K562 (cell line): Measurements from ENCODE around the gene CLP1. TPM values are rescaled to one million over a fixed set of nuclear protein-coding genes. Genes with fewer than 3 reads are reported as not detected.

Experiments used
- ATAC-seq: fragments of 200-7000 bp; cut with Tn5 transposase; 3 replicates; pipeline ENCODE4 v1.9.1; 2020; ENCODE audit warnings: moderate library complexity
- BruUV-seq: library from RNA; stranded (reverse); fragments of 400-500 nt; replicated peaks from 2 replicates; lab custom pipeline; 2021; lab: Mats Ljungman, UMichigan
- CTCF ChIA-PET: fragments of 300-600 bp; formaldehyde crosslinking; extraction: SDS; loops from one replicate; lab custom pipeline; 2021; ENCODE audit warnings: low intra/inter-chr PET ratio; lab: Yijun Ruan, JAX
- POLR2A ChIA-PET: fragments of 300-600, 350-650 bp; sonication (Branson Sonifier 250); formaldehyde crosslinking; extraction: SDS; loops from one replicate; lab custom pipeline; 2021; ENCODE audit warnings: antibody characterized with exemption, inconsistent platforms; lab: Yijun Ruan, JAX
- DNase-seq, 4 experiments: peaks; one replicate each; pipeline versions ENCODE4 v3.0.0 to v3.0.0-alpha.2; 2011 to 2018; ENCODE audit warnings: low spot score in 3 of 4, mixed read lengths in 3 of 4; ENCODE audit errors: extremely low read depth in 1 of 4
- FAIRE-seq: peaks from 2 replicates; lab custom pipeline; 2011; peaks lifted over from hg19 to GRCh38; lab: Jason Lieb, UNC
- H2AFZ ChIP-seq: 2 replicates; pipeline ENCODE4 v1.6.0; 2011; ENCODE audit warnings: low read depth, low read length, control low read depth, inconsistent platforms
- H3K27ac ChIP-seq: fragments of 200-600 bp; 3 replicates; pipeline ENCODE4 v1.8.0; 2011; ENCODE audit warnings: low read depth, mild to moderate bottlenecking, control low read depth, inconsistent platforms, low read length, moderate library complexity, mixed read lengths; ENCODE audit errors: extremely low read depth
- H3K27me3 ChIP-seq, 2 experiments: fragments of 300-600 bp in 1 of 2; 2 replicates in 1 of 2; 3 replicates in 1 of 2; pipeline versions ENCODE4 v1.6.0 to v1.8.0; 2011; ENCODE audit warnings: inconsistent platforms in 2 of 2, low read length in 2 of 2, mild to moderate bottlenecking in 1 of 2, mixed read lengths in 1 of 2, moderate library complexity in 1 of 2; ENCODE audit not compliant: control insufficient read depth in 2 of 2, insufficient read depth in 2 of 2
- H3K36me3 ChIP-seq: fragments of 300-600 bp; 3 replicates; pipeline ENCODE4 v1.8.0; 2011; ENCODE audit warnings: mild to moderate bottlenecking, low read length, inconsistent platforms; ENCODE audit not compliant: control insufficient read depth, insufficient read depth
- H3K4me1 ChIP-seq, 2 experiments: fragments of 200-600 bp in 1 of 2; replicated peaks in 1 of 2; 2 replicates in 1 of 2; 3 replicates in 1 of 2; pipeline versions ENCODE4 v1.5.1 to v1.8.0; 2011; ENCODE audit warnings: inconsistent platforms in 2 of 2, low read length in 2 of 2, mild to moderate bottlenecking in 1 of 2, mixed read lengths in 1 of 2, moderate library complexity in 1 of 2; ENCODE audit not compliant: control insufficient read depth in 2 of 2, insufficient read depth in 2 of 2
- H3K4me2 ChIP-seq: 2 replicates; pipeline ENCODE4 v1.6.1; 2011; ENCODE audit warnings: low read length, control low read depth, inconsistent platforms, mixed read lengths; ENCODE audit not compliant: insufficient read depth
- H3K4me3 ChIP-seq: fragments of 200-600 bp; sonication (generic), shearing (Covaris generic); 2 replicates; pipeline ENCODE4 v1.5.1; 2016; ENCODE audit warnings: control low read depth, inconsistent platforms
- H3K79me2 ChIP-seq: fragments of 200-600 bp; 3 replicates; pipeline ENCODE4 v1.8.0; 2011; ENCODE audit warnings: low read length, inconsistent platforms; ENCODE audit not compliant: control insufficient read depth, insufficient read depth
- H3K9ac ChIP-seq, 2 experiments: 2 replicates each; pipeline versions ENCODE4 v1.6.0 to v1.6.1; 2011; ENCODE audit warnings: low read depth in 2 of 2, low read length in 2 of 2, control low read depth in 1 of 2, inconsistent platforms in 1 of 2, mild to moderate bottlenecking in 1 of 2, mixed read lengths in 1 of 2; ENCODE audit not compliant: insufficient read depth in 1 of 2
- H3K9me1 ChIP-seq: one replicate; pipeline ENCODE4 v1.6.0; 2011; ENCODE audit warnings: inconsistent platforms, mild to moderate bottlenecking, low read length, moderate library complexity; ENCODE audit not compliant: control insufficient read depth, insufficient read depth
- H3K9me3 ChIP-seq: replicated peaks from 2 replicates; pipeline ENCODE4 v1.5.1; 2011; ENCODE audit warnings: low read depth, low read length, inconsistent platforms; ENCODE audit not compliant: control insufficient read depth, insufficient read depth
- H4K20me1 ChIP-seq: replicated peaks from 2 replicates; pipeline ENCODE4 v1.6.1; 2011; ENCODE audit warnings: low read length, inconsistent platforms, mixed read lengths; ENCODE audit not compliant: control insufficient read depth, insufficient read depth
- CBX1 ChIP-seq: sonication (generic); IDR thresholded peaks from 2 replicates; pipeline ENCODE4 v1.6.1; 2016; ENCODE audit warnings: antibody characterized with exemption, low read depth, mild to moderate bottlenecking
- CBX3 ChIP-seq, 2 experiments: IDR thresholded peaks; 1 replicate in 1 of 2; 2 replicates in 1 of 2; pipeline ENCODE4 v1.6.1; 2012; ENCODE audit warnings: inconsistent platforms in 2 of 2, low read length in 2 of 2, borderline replicate concordance in 1 of 2, control low read depth in 1 of 2
- CBX5 ChIP-seq: IDR thresholded peaks from 2 replicates; pipeline ENCODE4 v1.6.1; 2014; ENCODE audit warnings: low read depth, borderline replicate concordance
- CTCF ChIP-seq, 3 experiments: IDR thresholded peaks in 2 of 3; conservative IDR thresholded peaks in 1 of 3; 2 replicates each; pipeline ENCODE4 v1.5.1; 2011 to 2012; ENCODE audit warnings: low read length in 3 of 3, mild to moderate bottlenecking in 3 of 3, control low read depth in 2 of 3, improper control_type of control experiment in 1 of 3, inconsistent platforms in 1 of 3, low read depth in 1 of 3, mixed read lengths in 1 of 3, moderate library complexity in 1 of 3; ENCODE audit not compliant: insufficient read depth in 2 of 3
- DACH1 ChIP-seq: fragments of 450-650 bp; IDR thresholded peaks from 2 replicates; pipeline ENCODE4 v1.6.1; 2018; ENCODE audit not compliant: partially characterized antibody
- HNRNPL ChIP-seq: fragments of 200-400 bp; formaldehyde crosslinking; IDR thresholded peaks from 2 replicates; pipeline ENCODE4 v1.6.1; 2017; ENCODE audit warnings: low read depth, mild to moderate bottlenecking, low read length
- KAT8 ChIP-seq: fragments of 450-650 bp; IDR thresholded peaks from 2 replicates; pipeline ENCODE4 v1.6.1; 2016; ENCODE audit warnings: low read depth, mild to moderate bottlenecking
- PRMT5 ChIP-seq: sonication (generic); formaldehyde crosslinking; IDR thresholded peaks from 2 replicates; pipeline ENCODE4 v1.5.0; 2020; ENCODE audit warnings: missing genetic modification reagents
- SETDB1 ChIP-seq: IDR thresholded peaks from one replicate; pipeline ENCODE4 v1.6.1; 2012; ENCODE audit warnings: low read length, control low read depth, inconsistent platforms
- SOX6 ChIP-seq: fragments of 450-650 bp; IDR thresholded peaks from 2 replicates; pipeline ENCODE4 v1.6.1; 2014; ENCODE audit warnings: mild to moderate bottlenecking
- TRIM28 ChIP-seq: fragments of 450-650 bp; IDR thresholded peaks from 2 replicates; pipeline ENCODE4 v1.6.1; 2017
- ZBTB9 ChIP-seq: fragments of 450-650 bp; formaldehyde crosslinking; IDR thresholded peaks from 2 replicates; pipeline ENCODE4 v1.4.0; 2020; ENCODE audit warnings: mild to moderate bottlenecking, moderate library complexity
- ZNF175 ChIP-seq: fragments of 200-800 bp; sonication (Bioruptor generic); IDR thresholded peaks from 2 replicates; pipeline ENCODE4 v1.6.1; 2016; ENCODE audit warnings: low read depth, mild to moderate bottlenecking, missing genetic modification characterization, missing compliant biosample characterization
- WGBS: fragments of 100-300 bp; shearing (Covaris generic); methylation state at CpG from one replicate; pipeline ENCODE4 v1.1.6; 2016; ENCODE audit warnings: low coverage, mixed read lengths; ENCODE audit not compliant: insufficient coverage; ENCODE audit errors: missing lambda C conversion rate; 5-methylcytosine and 5-hydroxymethylcytosine counted together
- in situ Hi-C: fragments of 300-500 bp; cut with MboI; formaldehyde crosslinking; loops from 4 replicates; pipeline ENCODE4 v1.15.0; 2018; ENCODE audit warnings: inconsistent platforms, mixed read lengths
- intact Hi-C: fragments of 100-400 bp; cut with micrococcal nuclease; formaldehyde crosslinking; loops from 2 replicates; pipeline ENCODE4 v1.14.2; 2022
- polyA plus RNA-seq, 8 experiments: library from polyadenylated mRNA; depleted of rRNA in 4 of 8; stranded (reverse) in 5 of 8; unstranded in 3 of 8; fragments of >200 nt; fragmentation: Nextera tagmentation in 2 of 8; fragmentation: Illumina TruSeq in 1 of 8; extraction: Ambion mirVana in 2 of 8; extraction: Trizol in 1 of 8; gene quantifications; 2 replicates each; pipeline versions ENCODE4 v1.2.1 to v1.2.3, GENCODE V29; 2011 to 2014; ENCODE audit warnings: inconsistent platforms in 1 of 8, missing spikeins in 1 of 8
- total RNA-seq, 7 experiments: library from RNA; depleted of rRNA in 6 of 7; stranded (reverse); fragments of >200 nt in 6 of 7; fragmentation: Illumina TruSeq in 2 of 7; extraction: Trizol in 2 of 7; gene quantifications; 2 replicates each; pipeline versions ENCODE4 v1.2.1 to v1.2.3, GENCODE V29; 2011 to 2021; ENCODE audit warnings: low replicate concordance in 1 of 7
- TF ChIP-seq, protein P1 (sequence below): fragments of 450-650 bp; IDR thresholded peaks from 2 replicates; pipeline ENCODE4 v1.6.1; 2018; ENCODE audit warnings: mild to moderate bottlenecking, low read depth; ENCODE audit not compliant: partially characterized antibody

The CLP1 gene
- total and polyA plus RNA-seq, 9 of the 15 experiments (the other 6 are each of a cell fraction or from before 2014, with no cell fraction given) = 19.1 to 46.2 (median 27.8) TPM

GRCh38 chr11:57619331-57619730 is 38.2 kb upstream of the CLP1 start:
- H3K4me1 ChIP-seq = no peaks in the 10 kb centered on the region
- no peak overlapping the region for H3K9ac ChIP-seq
- TF ChIP-seq CBX3 (IDR thresholded peaks at IDR 0.05; ENCODE audit: borderline replicate concordance in 1 of 2, low read length in 2 of 2) = peak in 1 of 2 experiments; percentile 99; a peak in 2 of 3 replicates
- TF ChIP-seq CTCF (IDR thresholded peaks at IDR 0.05 in 2 of 3, conservative IDR thresholded peaks at IDR 0.05 in 1 of 3; ENCODE audit: insufficient read depth in 2 of 3, low read depth in 1 of 3, low read length in 3 of 3) = peak; percentile 40 to 48 (median 47); a peak in 5 of 6 replicates
- no peak for TF ChIP-seq DACH1
- peak; percentile 50; the same call in 1 of the 2 replicates for TF ChIP-seq CBX1
- TF ChIP-seq ZBTB9 (CRISPR knock-in tag) = no peak
- TF ChIP-seq ZNF175 (CRISPR knock-in tag) = no peak
- no peak for TF ChIP-seq PRMT5 (CRISPR knock-in tag)
- TF ChIP-seq KAT8 = no peak
- TF ChIP-seq CBX5 = peak; percentile 96
- TF ChIP-seq SOX6 = no peak
- TF ChIP-seq TRIM28 = 0 out of 2 replicates have a peak, but pooled peaks have one; percentile 51
- TF ChIP-seq, protein P1, sequence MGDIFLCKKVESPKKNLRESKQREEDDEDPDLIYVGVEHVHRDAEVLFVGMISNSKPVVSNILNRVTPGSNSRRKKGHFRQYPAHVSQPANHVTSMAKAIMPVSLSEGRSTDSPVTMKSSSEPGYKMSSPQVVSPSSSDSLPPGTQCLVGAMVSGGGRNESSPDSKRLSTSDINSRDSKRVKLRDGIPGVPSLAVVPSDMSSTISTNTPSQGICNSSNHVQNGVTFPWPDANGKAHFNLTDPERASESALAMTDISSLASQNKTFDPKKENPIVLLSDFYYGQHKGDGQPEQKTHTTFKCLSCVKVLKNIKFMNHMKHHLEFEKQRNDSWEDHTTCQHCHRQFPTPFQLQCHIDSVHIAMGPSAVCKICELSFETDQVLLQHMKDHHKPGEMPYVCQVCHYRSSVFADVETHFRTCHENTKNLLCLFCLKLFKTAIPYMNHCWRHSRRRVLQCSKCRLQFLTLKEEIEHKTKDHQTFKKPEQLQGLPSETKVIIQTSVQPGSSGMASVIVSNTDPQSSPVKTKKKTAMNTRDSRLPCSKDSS = peak; percentile 29
- TF ChIP-seq HNRNPL = no peak
- TF ChIP-seq SETDB1 = no peak
- no peaks in the 10 kb centered on the region for H4K20me1 ChIP-seq
- H3K9me1 ChIP-seq = no peaks in the 10 kb centered on the region
- H3K79me2 ChIP-seq = no peaks in the 10 kb centered on the region
- 0% methylated on average over 2 of the region's 2 CpGs for WGBS
- peak in 2 of 4 experiments; percentile 50 to 51 for DNase-seq
- in situ Hi-C loops (no loop called here), intact Hi-C loops (no loop called here)
- peak; percentile 62 for FAIRE-seq
- no peak overlapping the region for H3K4me3 ChIP-seq
- ChIA-PET POLR2A (interaction anchor here (0.6 kb wide), 1 partner anchor 85 kb away, joined by 4 read pairs; no protein-coding TSS in a partner anchor), CTCF (no interaction called here)
- no peak overlapping the region for H2AFZ ChIP-seq
- H3K27me3 ChIP-seq = peaks cover 5 to 6% of the 10 kb centered on the region in 2 experiments; a peak in 3 of 5 replicates
- H3K4me2 ChIP-seq = no peak overlapping the region
- H3K9me3 ChIP-seq = peaks cover 8% of the 10 kb centered on the region
- no peaks in the 10 kb centered on the region for H3K36me3 ChIP-seq
- H3K27ac ChIP-seq = no peak overlapping the region
- no TSS peak for BruUV-seq
- ATAC-seq = no peak
